Uterus (tissue), 2 donors: ENCODE results near the gene MIF4GD.

Experiments used
- CTCF ChIP-seq, 4 experiments: fragments of 200-600 bp in 2 of 4; fragments of 450-650 bp in 2 of 4; sonication (generic) in 2 of 4; IDR thresholded peaks; one replicate each; pipeline ENCODE4 v1.5.1; 2016 to 2019; ENCODE audit warnings: antibody characterized with exemption in 4 of 4, mild to moderate bottlenecking in 2 of 4, moderate library complexity in 1 of 4
- POLR2A ChIP-seq, 2 donors: fragments of 450-650 bp; IDR thresholded peaks; one replicate each; pipeline ENCODE4 v1.6.1; 2016; ENCODE audit warnings: antibody characterized with exemption in 2 of 2, mild to moderate bottlenecking in 1 of 2, moderate library complexity in 1 of 2

- TF ChIP-seq CTCF (IDR thresholded peaks at IDR 0.05) (peak in 3 of 4 experiments; percentile 6 to 43 (median 8)), POLR2A (IDR thresholded peaks at IDR 0.05) (peak; percentile 93 to 97)
These were observed 18.2 kb upstream of the MIF4GD start, which contains the start of gene SLC25A19 for GRCh38 chr17:75289115-75289831.
